DND-41 (cell line): ENCODE measurements around the gene TAL1.

Source experiments
- ATAC-seq: fragments of 200-7000 bp; cut with Tn5 transposase; 3 replicates; pipeline ENCODE4 v1.9.1; 2021; ENCODE audit warnings: low read depth; ENCODE audit not compliant: insufficient read depth
- DNase-seq: peaks from one replicate; pipeline ENCODE4 v3.0.0-alpha.2; 2020
- H2AFZ ChIP-seq: 2 replicates; pipeline ENCODE4 v1.6.0; 2012; ENCODE audit warnings: low read depth, low read length
- H3K27ac ChIP-seq: 2 replicates; pipeline ENCODE4 v1.5.1; 2012; ENCODE audit warnings: low read length, inconsistent platforms
- H3K27me3 ChIP-seq: fragments of 200-600 bp; sonication (generic); 2 replicates; pipeline ENCODE4 v1.6.0; 2012; ENCODE audit warnings: low read length, mild to moderate bottlenecking, inconsistent platforms; ENCODE audit not compliant: insufficient read depth, poor library complexity
- H3K36me3 ChIP-seq: 2 replicates; pipeline ENCODE4 v1.5.1; 2012; ENCODE audit warnings: low read length, inconsistent platforms; ENCODE audit not compliant: insufficient read depth
- H3K4me1 ChIP-seq: 2 replicates; pipeline ENCODE4 v1.5.1; 2012; ENCODE audit warnings: mild to moderate bottlenecking, low read length; ENCODE audit not compliant: insufficient read depth
- H3K4me2 ChIP-seq: 2 replicates; pipeline ENCODE4 v1.6.0; 2012; ENCODE audit warnings: mild to moderate bottlenecking, moderate library complexity, low read length, inconsistent platforms; ENCODE audit not compliant: insufficient read depth
- H3K4me3 ChIP-seq, 2 experiments: fragments of 200-600 bp in 1 of 2; shearing (Covaris generic) in 1 of 2; 2 replicates each; pipeline ENCODE4 v1.5.1; 2012 to 2016; ENCODE audit warnings: inconsistent platforms in 2 of 2, low read length in 2 of 2, mild to moderate bottlenecking in 2 of 2, low read depth in 1 of 2, moderate library complexity in 1 of 2
- H3K79me2 ChIP-seq: 2 replicates; pipeline ENCODE4 v1.6.0; 2012; ENCODE audit warnings: low read length, inconsistent platforms; ENCODE audit not compliant: insufficient read depth
- H3K9ac ChIP-seq: 2 replicates; pipeline ENCODE4 v1.6.0; 2012; ENCODE audit warnings: low read depth, mild to moderate bottlenecking, inconsistent platforms, low read length, moderate library complexity
- H3K9me3 ChIP-seq: 2 replicates; pipeline ENCODE4 v1.5.1; 2012; ENCODE audit warnings: low read length, moderate library complexity, mild to moderate bottlenecking, inconsistent platforms; ENCODE audit not compliant: insufficient read depth, severe bottlenecking
- H4K20me1 ChIP-seq: 2 replicates; pipeline ENCODE4 v1.6.0; 2012; ENCODE audit warnings: low read length; ENCODE audit not compliant: insufficient read depth
- EZH2 ChIP-seq: IDR thresholded peaks from 3 replicates; pipeline ENCODE4 v1.6.1; 2012; ENCODE audit warnings: borderline replicate concordance, low read depth, mild to moderate bottlenecking, moderate library complexity, low read length, inconsistent platforms; ENCODE audit not compliant: severe bottlenecking
- TF ChIP-seq, protein P1 (sequence below): IDR thresholded peaks from 2 replicates; pipeline ENCODE4 v1.5.1; 2012; ENCODE audit warnings: borderline replicate concordance, low read length, moderate library complexity, mild to moderate bottlenecking; ENCODE audit not compliant: poor library complexity, severe bottlenecking; ENCODE audit errors: extremely low read depth

Gene TAL1

GRCh38 chr1:47225430-47226100, 6.5 kb downstream of the TAL1 start:
- Histone ChIP-seq H3K4me1 (no peaks in the 10 kb centered on the region), H3K9ac (no peak overlapping the region), H2AFZ (no peak overlapping the region), H3K27ac (no peak overlapping the region), H3K9me3 (no peaks in the 10 kb centered on the region), H3K4me2 (no peak overlapping the region), H3K79me2 (no peaks in the 10 kb centered on the region), H3K4me3 (no peak overlapping the region), H3K27me3 (peaks cover 16% of the 10 kb centered on the region), H4K20me1 (no peaks in the 10 kb centered on the region), H3K36me3 (no peaks in the 10 kb centered on the region)
- TF ChIP-seq, protein P1, sequence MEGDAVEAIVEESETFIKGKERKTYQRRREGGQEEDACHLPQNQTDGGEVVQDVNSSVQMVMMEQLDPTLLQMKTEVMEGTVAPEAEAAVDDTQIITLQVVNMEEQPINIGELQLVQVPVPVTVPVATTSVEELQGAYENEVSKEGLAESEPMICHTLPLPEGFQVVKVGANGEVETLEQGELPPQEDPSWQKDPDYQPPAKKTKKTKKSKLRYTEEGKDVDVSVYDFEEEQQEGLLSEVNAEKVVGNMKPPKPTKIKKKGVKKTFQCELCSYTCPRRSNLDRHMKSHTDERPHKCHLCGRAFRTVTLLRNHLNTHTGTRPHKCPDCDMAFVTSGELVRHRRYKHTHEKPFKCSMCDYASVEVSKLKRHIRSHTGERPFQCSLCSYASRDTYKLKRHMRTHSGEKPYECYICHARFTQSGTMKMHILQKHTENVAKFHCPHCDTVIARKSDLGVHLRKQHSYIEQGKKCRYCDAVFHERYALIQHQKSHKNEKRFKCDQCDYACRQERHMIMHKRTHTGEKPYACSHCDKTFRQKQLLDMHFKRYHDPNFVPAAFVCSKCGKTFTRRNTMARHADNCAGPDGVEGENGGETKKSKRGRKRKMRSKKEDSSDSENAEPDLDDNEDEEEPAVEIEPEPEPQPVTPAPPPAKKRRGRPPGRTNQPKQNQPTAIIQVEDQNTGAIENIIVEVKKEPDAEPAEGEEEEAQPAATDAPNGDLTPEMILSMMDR = no peak
- TF ChIP-seq EZH2 = no peak
- ATAC-seq (no peak), DNase-seq (no peak)

DNA sequence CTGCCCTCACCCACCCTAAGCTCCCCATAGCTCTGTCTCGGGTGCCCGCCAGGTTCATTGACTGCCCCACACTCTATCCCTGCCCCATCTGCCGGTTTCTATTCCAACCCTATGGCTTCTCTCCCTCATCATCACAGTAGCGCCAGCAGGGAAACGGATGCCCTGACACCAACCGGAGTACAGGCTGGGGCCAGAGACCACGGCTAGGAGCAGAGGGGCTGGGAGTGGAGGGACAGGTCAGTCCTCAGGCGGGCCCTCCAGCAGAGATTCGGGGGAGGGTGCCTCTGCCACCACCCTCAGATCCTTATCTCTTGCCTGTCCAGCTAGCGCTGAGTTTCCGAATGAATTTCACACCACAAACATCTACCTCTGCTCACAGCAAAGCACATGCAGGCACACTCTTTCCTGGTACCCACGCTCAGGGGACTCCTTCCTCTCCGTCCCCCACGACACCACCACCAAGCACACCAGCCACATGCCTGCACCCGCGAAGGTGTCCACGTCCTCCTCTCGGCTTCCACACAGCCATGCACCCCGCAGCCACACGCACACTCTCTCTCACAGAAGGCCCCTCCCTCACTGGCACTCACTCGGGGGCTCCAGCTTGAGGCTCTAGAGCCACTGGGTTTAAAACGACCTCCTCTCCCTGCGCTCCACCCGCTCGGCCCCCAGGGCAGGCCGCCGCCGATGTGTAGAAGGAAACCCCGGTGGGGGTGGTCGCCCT, 7.2 kb downstream of the TAL1 start:
- Histone ChIP-seq H3K9ac (no peak overlapping the region), H3K27ac (no peak overlapping the region), H3K4me1 (no peaks in the 10 kb centered on the region), H3K9me3 (no peaks in the 10 kb centered on the region), H2AFZ (no peak overlapping the region), H3K27me3 (peaks cover 16% of the 10 kb centered on the region), H3K36me3 (no peaks in the 10 kb centered on the region), H3K4me2 (no peak overlapping the region), H3K79me2 (no peaks in the 10 kb centered on the region), H3K4me3 (no peak overlapping the region), H4K20me1 (no peaks in the 10 kb centered on the region)
- TF ChIP-seq, protein P1 = no peak
- TF ChIP-seq EZH2 = no peak
- no peak for DNase-seq
- ATAC-seq = no peak

- Histone ChIP-seq H3K9ac (no peak overlapping the region), H3K79me2 (no peaks in the 10 kb centered on the region), H3K4me1 (no peaks in the 10 kb centered on the region), H3K36me3 (no peaks in the 10 kb centered on the region), H3K27me3 (peaks cover 16% of the 10 kb centered on the region), H2AFZ (no peak overlapping the region), H3K4me2 (no peak overlapping the region), H3K27ac (no peak overlapping the region), H3K4me3 (no peak overlapping the region), H3K9me3 (no peaks in the 10 kb centered on the region), H4K20me1 (no peaks in the 10 kb centered on the region)
- ATAC-seq = no peak
- DNase-seq = no peak
- no peak for TF ChIP-seq EZH2
- TF ChIP-seq, protein P1 = no peak
Observed at GRCh38 chr1:47223921-47224675, 7.9 kb downstream of the TAL1 start.
